Activated CD4-positive, alpha-beta T cell treated with anti-CD3 and anti-CD28 coated beads, Interleukin-2, amount 50 U/mL, for 48 hours (primary cell): ENCODE data around the gene CCDC102A.
A peak's percentile ranks its signal among the peaks of the same experiment; 100 is the strongest.
"Not testable (repeated sequence)": the region's sequence is repeated elsewhere in the genome, so short reads cannot be mapped to it uniquely, and the experiment has no call there.

Experiments
- DNase-seq, 2 experiments: peaks; one replicate each; pipeline ENCODE4 v3.0.0-alpha.2; 2020

The CCDC102A gene

GRCh38 chr16:57499941-57500340 lies 36.4 kb downstream of the CCDC102A start:
- DNase-seq, result not testable (repeated sequence)

GRCh38 chr16:57498031-57498430 lies 38.3 kb downstream of the CCDC102A start:
- DNase-seq, result no peak

GRCh38 chr16:57497121-57497520 lies 39.2 kb downstream of the CCDC102A start:
- DNase-seq, result no peak

- no peak for DNase-seq
These were observed 42.6 kb downstream of the CCDC102A start for GRCh38 chr16:57493767-57494166.

- no peak for DNase-seq
These were observed 47.1 kb downstream of the CCDC102A start for GRCh38 chr16:57489229-57489628.

- no peak for DNase-seq
These were observed 49.2 kb downstream of the CCDC102A start for GRCh38 chr16:57486858-57487834.

- peak; percentile 87 to 88 for DNase-seq
These were observed 50.2 kb downstream of the CCDC102A start, which contains the start of gene DOK4 for GRCh38 chr16:57485916-57486857. Gene DOK4 (minus strand): TSS chr16:57486493. CDS start chr16:57479507, 6,986 bp downstream.

- DNase-seq, result no peak
These were observed 51.1 kb downstream of the CCDC102A start for GRCh38 chr16:57485091-57485915.

GRCh38 chr16:57484515-57485005 lies 51.8 kb downstream of the CCDC102A start:
- no peak for DNase-seq

GRCh38 chr16:57483725-57484514 lies 52.5 kb downstream of the CCDC102A start:
- DNase-seq, result no peak

- no peak for DNase-seq
These were observed 53.4 kb downstream of the CCDC102A start for GRCh38 chr16:57482845-57483545.

GRCh38 chr16:57481421-57481820 lies 55.0 kb downstream of the CCDC102A start:
- DNase-seq, result no peak

- DNase-seq, result no peak
These were observed 55.6 kb downstream of the CCDC102A start for GRCh38 chr16:57480754-57481230.

- no peak for DNase-seq
These were observed 56.2 kb downstream of the CCDC102A start for GRCh38 chr16:57479976-57480753.

GRCh38 chr16:57479205-57479975 lies 57.0 kb downstream of the CCDC102A start:
- DNase-seq, result no peak

- DNase-seq, result no peak
These were observed 57.8 kb downstream of the CCDC102A start for GRCh38 chr16:57478396-57479204.

GRCh38 chr16:57477531-57478202 lies 58.7 kb downstream of the CCDC102A start:
- no peak for DNase-seq
